ENCODE measurements around the gene SLC22A6.
A peak's percentile ranks its signal among the peaks of the same experiment; 100 is the strongest.
"Not testable (repeated sequence)": the region's sequence is repeated elsewhere in the genome, so short reads cannot be mapped to it uniquely, and the experiment has no call there.

SLC22A6 gene

DNA sequence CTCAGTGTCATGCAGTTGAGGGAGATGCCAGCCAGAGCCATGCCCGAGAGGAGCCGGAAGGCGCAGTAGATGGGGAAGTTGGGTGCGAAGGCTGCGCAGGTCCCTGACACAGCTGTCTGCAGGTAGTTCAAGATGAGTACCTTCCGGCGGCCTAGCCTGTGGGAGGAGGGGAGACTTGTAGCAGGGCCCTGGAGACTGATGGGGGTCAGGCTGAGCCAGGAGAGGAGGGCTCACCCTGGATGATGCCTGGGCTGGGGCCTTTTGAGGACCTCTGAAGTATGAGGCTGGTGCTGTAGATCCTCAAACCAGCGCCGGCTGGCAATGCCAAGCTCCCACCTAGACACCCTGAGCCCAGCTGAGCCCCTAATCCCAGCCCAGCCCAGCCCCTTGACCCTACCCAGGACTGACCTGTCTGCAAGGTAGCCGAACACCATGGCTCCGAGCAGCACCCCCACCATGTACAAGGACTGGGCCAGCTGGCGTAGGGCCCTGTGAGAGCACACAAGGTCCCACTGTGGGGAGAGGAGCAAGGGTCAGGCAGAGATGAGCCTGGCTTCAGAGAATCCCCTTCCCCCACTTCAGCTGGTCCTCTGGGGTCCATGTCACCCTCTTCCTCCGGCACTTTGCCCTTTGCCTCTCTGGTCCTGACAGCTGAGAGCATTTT is 1.1 kb downstream of the SLC22A6 start:
- DNase-seq: no peak

- no peak for DNase-seq
Measured at GRCh38 chr11:62981743-62982142, 3.0 kb downstream of the SLC22A6 start.

GRCh38 chr11:62980133-62980760 is 4.5 kb downstream of the SLC22A6 start:
- no peak for DNase-seq

- DNase-seq: no peak
Measured at GRCh38 chr11:62976109-62976508, 8.7 kb downstream of the SLC22A6 start.

DNA sequence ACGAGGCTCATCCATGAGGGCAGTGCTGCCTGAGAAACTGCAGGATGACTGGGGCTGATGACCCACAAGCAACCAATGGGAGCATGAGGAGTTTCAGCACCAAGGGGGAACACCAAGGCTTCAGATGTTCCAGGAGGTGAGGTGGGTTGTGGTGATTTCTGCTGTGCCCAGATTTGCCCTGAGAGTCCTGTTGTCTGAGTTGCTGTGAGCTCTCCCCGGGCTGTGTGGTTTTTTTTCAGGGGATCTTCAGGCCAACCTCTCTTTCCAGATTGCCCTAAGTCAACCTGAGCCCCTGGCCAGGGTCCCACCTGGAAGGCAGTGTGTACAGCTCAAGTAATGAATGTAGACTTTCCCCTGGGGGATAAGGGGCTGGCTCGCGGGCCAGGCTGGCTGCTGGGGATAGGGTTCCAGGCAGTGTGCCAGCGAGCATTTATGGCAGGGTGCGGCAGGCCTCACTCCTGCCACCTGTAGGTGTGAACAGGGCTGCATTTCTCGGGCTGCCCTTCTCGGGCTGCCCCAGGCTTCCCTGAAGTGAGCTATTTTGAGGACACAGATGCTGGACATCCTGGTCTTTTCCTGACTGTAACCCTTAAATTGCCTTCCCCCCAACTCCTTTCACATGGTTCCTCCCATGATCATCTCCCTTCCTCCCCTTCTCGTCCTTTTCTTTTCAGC is 9.8 kb downstream of the SLC22A6 start:
- peak; percentile 41 for DNase-seq

DNA sequence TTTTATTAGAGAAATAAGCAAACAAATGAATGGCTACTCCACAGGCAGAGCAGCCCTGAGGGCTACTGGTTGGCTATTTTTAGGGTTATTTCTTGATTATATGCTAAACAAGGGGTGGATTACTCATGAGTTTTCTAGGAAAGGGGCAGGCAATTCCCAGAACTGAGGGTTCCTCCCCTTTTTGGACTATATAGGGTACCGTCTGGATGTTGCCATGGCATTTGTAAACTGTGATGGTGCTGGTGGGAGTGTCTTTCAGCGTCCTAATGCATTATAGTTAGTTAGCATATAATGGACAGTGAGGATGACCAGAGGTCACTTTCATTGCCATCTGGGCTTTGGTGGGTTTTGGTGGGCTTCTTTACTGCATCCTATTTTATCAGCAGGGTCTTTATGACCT is 19.2 kb downstream of the SLC22A6 start:
- no peak for DNase-seq

GRCh38 chr11:62962391-62962790 is 22.4 kb downstream of the SLC22A6 start:
- DNase-seq: no peak

- DNase-seq: no peak
Measured at GRCh38 chr11:62961017-62961570, 23.7 kb downstream of the SLC22A6 start.

DNA sequence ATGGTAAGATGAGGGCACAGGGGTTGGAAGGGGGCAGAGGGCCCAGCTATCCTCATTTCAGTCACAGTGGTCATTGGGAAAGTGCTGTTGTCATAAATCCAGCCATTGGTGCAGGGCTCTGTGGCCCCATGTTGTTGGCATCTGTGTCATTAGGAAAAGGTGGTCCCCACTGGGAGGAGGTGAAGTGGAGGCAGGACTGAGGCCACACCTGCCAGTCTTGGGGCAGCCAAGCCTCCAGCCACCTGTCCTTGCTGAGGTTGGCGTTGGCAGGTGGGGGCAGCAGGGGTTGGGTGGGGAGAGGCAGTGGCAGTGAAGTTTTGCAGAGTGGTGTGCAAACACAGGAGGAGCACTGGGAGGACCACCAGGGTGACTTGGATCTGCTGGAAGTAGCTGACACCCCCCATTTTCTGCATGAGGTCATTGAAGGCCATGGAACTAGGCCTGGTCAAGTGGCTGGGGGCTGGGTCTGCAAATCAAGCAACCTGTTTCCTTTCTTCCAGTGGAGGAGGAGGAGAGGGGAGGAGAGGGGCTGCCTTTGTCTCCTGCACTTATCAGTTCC is 25.3 kb downstream of the SLC22A6 start:
- DNase-seq: no peak

DNA sequence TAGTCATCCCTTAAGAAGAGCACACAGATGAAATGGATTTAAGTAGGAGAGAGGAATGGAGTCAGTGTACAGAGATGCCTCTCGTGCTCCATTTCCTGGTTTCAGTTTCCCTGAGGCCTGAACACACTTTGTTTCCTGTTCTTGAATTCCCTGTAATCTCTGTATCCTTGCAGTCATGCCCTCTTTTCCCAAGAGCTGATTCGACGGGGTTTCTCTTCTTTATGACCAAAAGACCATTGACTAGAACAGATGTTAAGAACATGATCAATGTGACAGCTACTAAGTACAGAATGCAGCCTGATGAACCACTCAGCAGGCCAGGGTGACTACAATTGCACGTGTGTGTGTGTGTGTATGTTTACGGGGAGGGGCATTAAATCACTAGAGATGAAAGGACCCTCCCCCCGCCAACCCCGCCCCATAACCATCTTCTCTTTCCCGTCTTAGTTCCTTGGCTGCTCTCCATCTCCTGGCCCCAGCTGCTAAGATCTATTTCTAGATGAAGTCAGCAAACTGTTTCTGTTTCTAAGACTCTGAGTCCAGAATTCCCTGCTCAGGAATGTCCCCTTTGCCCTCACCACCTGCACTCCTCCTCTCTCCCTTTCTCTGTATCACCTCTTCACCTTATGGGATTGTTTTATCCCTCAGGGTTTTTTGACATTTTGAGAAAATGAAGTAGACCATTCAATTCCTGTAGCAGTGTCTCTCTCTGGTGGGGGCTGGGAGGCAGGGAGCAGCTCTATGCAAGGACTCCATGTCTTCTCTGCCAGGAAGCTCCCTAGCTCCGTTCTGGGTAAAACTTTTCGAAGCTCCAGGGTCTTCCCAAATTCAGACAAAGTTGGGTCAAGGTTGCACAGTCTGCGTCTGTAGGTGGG is 26.0 kb downstream of the SLC22A6 start:
- DNase-seq: no peak

- DNase-seq: no peak
Measured at GRCh38 chr11:62957147-62957546, 27.6 kb downstream of the SLC22A6 start.

GRCh38 chr11:62954478-62954877 is 30.3 kb downstream of the SLC22A6 start:
- no peak for DNase-seq

DNA sequence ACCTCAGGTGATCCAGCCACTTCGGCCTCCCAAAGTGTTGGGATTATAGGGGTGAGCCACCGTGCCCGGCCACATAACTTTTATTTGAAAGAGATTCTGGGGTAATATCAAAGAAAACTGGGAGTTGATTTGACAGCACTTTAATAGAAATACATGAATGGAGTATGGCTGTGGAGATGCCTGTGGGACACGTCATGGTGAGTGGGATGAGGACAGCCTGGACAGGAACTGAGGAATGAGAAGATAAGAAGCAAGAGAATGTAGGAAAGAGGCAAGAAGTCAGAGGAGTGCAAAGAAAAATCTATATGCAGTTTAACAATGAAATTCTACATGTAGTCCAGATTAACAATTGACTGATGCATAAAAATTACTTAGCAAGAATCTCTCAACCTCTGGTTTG is 31.0 kb downstream of the SLC22A6 start:
- DNase-seq: no peak

DNA sequence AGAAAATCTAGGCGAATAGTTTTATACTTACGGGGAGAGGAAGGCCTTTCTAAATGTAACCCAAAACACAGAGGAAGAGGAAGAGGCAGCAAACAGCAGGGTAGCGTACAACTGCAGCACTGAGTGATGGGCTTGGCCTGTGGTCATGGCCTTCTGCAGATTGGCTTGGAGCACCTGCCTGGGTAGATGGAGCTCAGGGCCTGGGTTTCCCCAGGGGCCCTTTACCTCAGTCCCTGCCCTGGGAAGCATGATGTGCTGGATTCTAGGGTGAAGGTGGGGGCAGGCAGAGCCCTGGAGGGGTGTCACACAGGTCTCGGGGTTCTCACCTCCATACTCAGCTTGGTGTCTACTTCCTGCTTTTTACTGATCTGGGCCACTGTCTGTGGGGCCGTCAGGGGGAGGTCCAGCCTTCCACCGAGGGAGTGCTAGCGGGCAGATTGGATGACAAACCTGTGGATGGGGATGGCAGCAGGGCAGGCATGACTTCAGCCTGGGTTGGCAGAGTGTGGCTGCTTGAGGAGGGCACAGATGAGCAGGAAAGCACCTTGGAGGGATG is 35.9 kb downstream of the SLC22A6 start:
- DNase-seq: no peak

DNA sequence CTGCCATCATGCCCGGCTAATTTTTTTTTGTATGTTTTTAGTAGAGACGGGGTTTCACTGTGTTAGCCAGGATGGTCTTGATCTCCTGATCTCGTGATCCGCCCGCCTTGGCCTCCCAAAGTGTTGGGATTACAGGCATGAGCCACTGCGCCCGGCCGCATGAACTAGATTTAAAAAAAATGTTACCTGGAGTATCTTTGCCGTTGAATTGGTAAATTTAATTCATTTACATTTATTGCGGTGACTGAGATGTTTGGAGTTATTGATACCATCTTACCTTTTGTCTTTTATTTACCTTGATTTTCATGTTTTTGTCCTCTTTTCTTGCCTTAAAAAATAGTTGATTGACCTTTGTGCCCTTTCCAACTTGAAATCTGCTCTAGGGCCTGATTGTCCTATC is 39.2 kb downstream of the SLC22A6 start:
- DNase-seq: not testable (repeated sequence)

- DNase-seq: not testable (repeated sequence)
Measured at GRCh38 chr11:62937528-62937927, 47.2 kb downstream of the SLC22A6 start.

- DNase-seq: no peak
Measured at GRCh38 chr11:62934496-62934785, 50.3 kb downstream of the SLC22A6 start.

DNA sequence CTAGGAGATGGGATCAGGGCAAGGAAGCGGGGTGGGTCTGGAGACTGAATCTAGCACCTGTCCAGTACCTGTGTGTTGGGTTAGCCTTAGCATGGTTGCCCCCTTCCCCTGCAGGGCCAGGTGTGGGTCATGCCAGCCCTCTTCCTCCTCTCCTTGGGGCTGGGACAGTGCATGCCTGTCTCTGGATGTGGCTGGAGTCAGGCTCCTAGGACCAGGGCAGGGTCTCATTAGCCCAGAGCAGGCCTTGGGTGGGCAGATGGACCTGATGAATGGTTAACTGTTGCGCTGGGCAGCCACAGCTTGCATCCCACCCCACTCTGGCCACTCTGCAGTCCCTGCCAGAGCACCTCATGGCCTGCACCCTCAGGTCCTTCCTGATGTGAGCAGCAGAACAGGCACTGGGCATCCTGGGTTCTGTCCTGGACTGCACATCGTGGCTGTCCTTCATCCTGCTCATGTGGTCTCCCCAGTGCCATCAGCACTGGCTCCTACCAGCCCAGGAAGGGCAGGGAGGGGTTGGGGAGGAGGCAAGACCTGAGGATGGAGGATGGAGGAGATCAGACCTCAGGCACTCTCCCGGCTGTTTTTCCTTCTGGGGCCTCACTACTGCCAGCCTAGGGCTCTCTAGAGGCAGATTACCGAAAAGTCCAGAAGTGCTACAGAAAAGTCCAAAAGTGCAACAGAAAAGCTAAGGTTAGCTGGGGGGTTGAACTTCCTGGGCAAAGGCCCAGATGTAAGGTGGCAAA is 50.8 kb downstream of the SLC22A6 start:
- DNase-seq: no peak

DNA sequence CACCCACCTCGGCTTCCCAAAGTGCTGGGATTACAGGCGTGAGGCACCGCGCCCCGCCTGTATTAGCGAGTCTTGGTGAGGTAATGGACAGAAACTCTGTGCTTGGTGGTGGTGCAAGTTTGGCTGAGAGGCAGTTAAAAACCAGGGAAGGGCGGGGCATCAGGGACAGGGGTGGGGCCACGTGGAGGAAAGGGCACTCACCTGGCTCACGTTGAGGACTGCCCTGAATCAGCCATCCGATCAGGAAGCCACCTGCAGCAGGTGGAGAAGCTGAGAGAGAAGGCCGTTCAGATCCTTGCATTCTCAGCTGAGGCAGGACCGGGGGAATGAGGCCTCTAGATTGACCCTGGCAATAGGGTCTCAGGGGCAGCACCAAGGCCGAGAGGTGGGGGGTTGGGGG is 51.5 kb downstream of the SLC22A6 start:
- DNase-seq: no peak

DNA sequence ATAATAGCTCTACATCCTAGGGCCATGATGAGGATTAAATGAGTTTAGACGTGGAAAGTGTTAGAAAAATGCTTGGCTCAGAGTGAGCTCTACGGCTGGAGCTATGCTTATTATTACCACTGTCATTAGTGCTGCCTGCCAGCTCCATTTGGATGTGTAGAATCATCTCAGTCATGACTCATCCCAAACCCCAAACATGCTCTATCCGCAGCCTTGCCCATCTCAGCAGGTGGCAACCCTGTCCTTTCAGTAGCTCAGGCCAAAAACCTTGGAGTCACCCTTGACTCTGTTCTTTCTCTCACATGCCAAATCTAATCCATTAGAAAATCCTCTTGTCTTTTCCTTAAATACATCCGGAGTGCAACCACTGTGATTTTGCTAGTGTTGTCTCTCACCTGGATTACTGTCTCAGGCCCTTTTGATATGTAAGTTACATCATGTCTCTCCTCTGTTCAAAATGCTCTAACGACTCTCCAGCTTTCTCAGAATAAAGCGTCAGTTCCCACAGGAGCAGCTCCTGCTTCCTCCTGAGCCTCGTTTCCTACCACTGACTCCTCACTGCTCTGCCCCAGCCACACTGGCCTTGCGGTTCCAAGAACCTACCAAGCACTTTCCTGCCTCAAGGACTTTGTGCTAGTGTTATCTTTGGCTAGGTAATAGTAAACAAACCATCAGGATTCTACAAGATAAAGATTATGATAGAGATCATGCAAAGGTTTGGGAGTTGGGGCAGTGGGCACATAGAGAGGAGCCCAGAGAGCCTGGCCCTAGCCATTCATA is 53.1 kb downstream of the SLC22A6 start:
- DNase-seq: no peak

- no peak for DNase-seq
Measured at GRCh38 chr11:62930666-62931065, 54.1 kb downstream of the SLC22A6 start.

Data from activated CD4-positive, alpha-beta T cell treated with anti-CD3 and anti-CD28 coated beads for 48 hours (primary cell).